ENCODE data around the gene CTSZ. TPM values are rescaled to one million over a fixed set of nuclear protein-coding genes. Genes with fewer than 3 reads are reported as not detected.

The CTSZ gene
- total RNA-seq, 1 experiment from 2014 or later, result 37.6 TPM

GRCh38 chr20:59014680-59015389 lies 7.8 kb upstream of the CTSZ start:
- no peak overlapping the region for H3K23ac ChIP-seq (ENCODE audit: insufficient read length, low read depth, low read length)
- H2BK120ac ChIP-seq (ENCODE audit: low read depth, low read length, poor library complexity, severe bottlenecking), result no peak overlapping the region
- no peaks in the 10 kb centered on the region for H3K9me3 ChIP-seq (ENCODE audit: control insufficient read depth, low read depth, low read length)
- H3K27me3 ChIP-seq (ENCODE audit: insufficient read depth, low read length), result no peaks in the 10 kb centered on the region
- no peak overlapping the region for H3T11ph ChIP-seq (ENCODE audit: low read length)
- Mint-ChIP-seq H3K27ac (no peak overlapping the region), H3K9me3 (no peaks in the 10 kb centered on the region), H3K36me3 (ENCODE audit: insufficient read depth in 1 of 3, low read depth in 3 of 3) (no peaks in the 10 kb centered on the region; a peak in 1 of 7 replicates), H3K4me3 (no peak overlapping the region), H3K4me1 (peaks cover 16 to 22% of the 10 kb centered on the region in 2 experiments; a peak in 3 of 4 replicates), H3K27me3 (ENCODE audit: low read depth) (peaks cover 30% of the 10 kb centered on the region)
- H2AK5ac ChIP-seq (ENCODE audit: insufficient read length, low read length), result no peak overlapping the region
- H4K91ac ChIP-seq (ENCODE audit: insufficient read length, low read depth, low read length), result no peak overlapping the region
- no peaks in the 10 kb centered on the region for H4K20me1 ChIP-seq (ENCODE audit: control insufficient read depth, insufficient read depth, insufficient read length)
- no peak overlapping the region for H2BK20ac ChIP-seq (ENCODE audit: low read depth, low read length, poor library complexity, severe bottlenecking)
- H2BK12ac ChIP-seq (ENCODE audit: insufficient read length, low read depth, low read length), result no peak overlapping the region
- H3K18ac ChIP-seq (ENCODE audit: insufficient read length, low read depth, low read length), result no peak overlapping the region
- peaks cover 7% of the 10 kb centered on the region; the same call in 1 of the 2 replicates for H3K4me1 ChIP-seq (ENCODE audit: insufficient read depth, low read length)
- H4K8ac ChIP-seq (replicated peaks; ENCODE audit: insufficient read length, low read depth, low read length), result no peak overlapping the region
- no peaks in the 10 kb centered on the region for H3K23me2 ChIP-seq (ENCODE audit: insufficient read length, low read depth, low read length, poor library complexity, severe bottlenecking)
- H3K79me2 ChIP-seq (ENCODE audit: insufficient read depth, low read length), result no peaks in the 10 kb centered on the region
- no peak overlapping the region for H4K5ac ChIP-seq (ENCODE audit: insufficient read length, low read depth, low read length)
- WGBS (ENCODE audit: extremely low coverage, insufficient read length, low lambda C conversion rate), result no CpG with 5 or more reads among the region's 17 CpGs
- no peak overlapping the region for H3K56ac ChIP-seq (ENCODE audit: insufficient read length, low read depth, low read length)
- DNase-seq, result no peak
- TF ChIP-seq CTCF (conservative IDR thresholded peaks at IDR 0.05), result no peak
- H2BK5ac ChIP-seq (ENCODE audit: insufficient read length, low read length), result no peak overlapping the region
- no peak overlapping the region for H3K4me2 ChIP-seq (ENCODE audit: insufficient read depth, insufficient read length, low read length)
- H2BK15ac ChIP-seq (ENCODE audit: low read depth, low read length), result no peak overlapping the region
- H3K4ac ChIP-seq (ENCODE audit: low read depth, low read length), result no peak overlapping the region
- no peak overlapping the region for H2AFZ ChIP-seq (ENCODE audit: low read length)
- no peak overlapping the region for H3K9ac ChIP-seq (ENCODE audit: extremely low read depth, insufficient read length, low read length)
- no peak overlapping the region for H3K27ac ChIP-seq (ENCODE audit: insufficient read length, low read depth, low read length)
- no peak overlapping the region for H3K14ac ChIP-seq (ENCODE audit: insufficient read depth, low read length)
- H3K79me1 ChIP-seq (ENCODE audit: insufficient read depth, low read depth, low read length, poor library complexity, severe bottlenecking), result no peaks in the 10 kb centered on the region

Data from H9 (cell line).